Measurements from ENCODE around the gene REEP1.

DNA sequence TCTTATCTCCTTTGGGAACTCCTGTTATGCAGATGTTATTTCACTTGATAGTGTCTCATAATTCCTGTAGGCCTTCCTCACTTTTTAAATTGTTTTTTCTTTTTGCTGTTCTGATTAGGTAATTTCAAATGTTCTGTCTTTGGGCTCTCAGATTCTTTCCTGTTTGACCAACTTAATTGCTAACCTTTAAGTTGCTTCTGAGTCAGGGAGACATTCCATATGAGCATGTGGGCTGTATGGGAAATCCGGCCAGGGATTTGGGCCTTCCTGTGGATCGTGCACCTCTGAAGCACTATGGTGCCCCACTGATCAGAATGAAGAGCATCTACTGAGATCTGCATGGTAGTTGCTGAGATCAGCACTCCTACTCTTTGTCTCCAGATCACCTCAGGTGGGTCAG lies 44.7 kb upstream of the REEP1 start:
- TF ChIP-seq, protein P1, sequence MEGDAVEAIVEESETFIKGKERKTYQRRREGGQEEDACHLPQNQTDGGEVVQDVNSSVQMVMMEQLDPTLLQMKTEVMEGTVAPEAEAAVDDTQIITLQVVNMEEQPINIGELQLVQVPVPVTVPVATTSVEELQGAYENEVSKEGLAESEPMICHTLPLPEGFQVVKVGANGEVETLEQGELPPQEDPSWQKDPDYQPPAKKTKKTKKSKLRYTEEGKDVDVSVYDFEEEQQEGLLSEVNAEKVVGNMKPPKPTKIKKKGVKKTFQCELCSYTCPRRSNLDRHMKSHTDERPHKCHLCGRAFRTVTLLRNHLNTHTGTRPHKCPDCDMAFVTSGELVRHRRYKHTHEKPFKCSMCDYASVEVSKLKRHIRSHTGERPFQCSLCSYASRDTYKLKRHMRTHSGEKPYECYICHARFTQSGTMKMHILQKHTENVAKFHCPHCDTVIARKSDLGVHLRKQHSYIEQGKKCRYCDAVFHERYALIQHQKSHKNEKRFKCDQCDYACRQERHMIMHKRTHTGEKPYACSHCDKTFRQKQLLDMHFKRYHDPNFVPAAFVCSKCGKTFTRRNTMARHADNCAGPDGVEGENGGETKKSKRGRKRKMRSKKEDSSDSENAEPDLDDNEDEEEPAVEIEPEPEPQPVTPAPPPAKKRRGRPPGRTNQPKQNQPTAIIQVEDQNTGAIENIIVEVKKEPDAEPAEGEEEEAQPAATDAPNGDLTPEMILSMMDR (IDR thresholded peaks at IDR 0.05): no peak
- TF ChIP-seq POLR2A (IDR thresholded peaks at IDR 0.05) (no peak), POLR2AphosphoS5 (IDR thresholded peaks at IDR 0.05) (no peak), EP300 (IDR thresholded peaks at IDR 0.05) (no peak)

Data from suprapubic skin (tissue), 4 donors.